ENCODE results near the gene THADA. TPM values are rescaled to one million over a fixed set of nuclear protein-coding genes. Genes with fewer than 3 reads are reported as not detected.

Gene THADA
- total RNA-seq, 1 donor from 2014 or later = 33.8 TPM

GRCh38 chr2:43209204-43209717 is 386.6 kb downstream of the THADA start:
- Mint-ChIP-seq H3K4me1 (peaks cover 8% of the 10 kb centered on the region), H3K9me3 (no peaks in the 10 kb centered on the region), H3K27me3 (ENCODE audit: low read depth) (no peaks in the 10 kb centered on the region), H3K36me3 (ENCODE audit: low read depth) (no peaks in the 10 kb centered on the region), H3K27ac (ENCODE audit: unreplicated experiment) (no peak overlapping the region), H3K4me3 (no peak overlapping the region)
- no peak for DNase-seq (ENCODE audit: low read depth, low spot score)
- no peak for TF ChIP-seq CTCF (conservative IDR thresholded peaks at IDR 0.05)

GRCh38 chr2:43207553-43208300 is 388.1 kb downstream of the THADA start:
- peak overlapping the region; percentile 9 for H3K27ac Mint-ChIP-seq (ENCODE audit: unreplicated experiment)
- no peaks in the 10 kb centered on the region for H3K27me3 Mint-ChIP-seq (ENCODE audit: low read depth)
- H3K4me3 Mint-ChIP-seq = no peak overlapping the region
- no peaks in the 10 kb centered on the region for H3K9me3 Mint-ChIP-seq
- H3K4me1 Mint-ChIP-seq = peaks cover 8% of the 10 kb centered on the region
- no peak for TF ChIP-seq CTCF (conservative IDR thresholded peaks at IDR 0.05)
- no peaks in the 10 kb centered on the region for H3K36me3 Mint-ChIP-seq (ENCODE audit: low read depth)
- DNase-seq (ENCODE audit: low read depth, low spot score) = no peak

GRCh38 chr2:43206602-43207001 is 389.2 kb downstream of the THADA start:
- H3K27ac Mint-ChIP-seq (ENCODE audit: unreplicated experiment) = no peak overlapping the region
- H3K4me3 Mint-ChIP-seq = no peak overlapping the region

GRCh38 chr2:43203373-43203772 is 392.5 kb downstream of the THADA start:
- Mint-ChIP-seq H3K4me3 (no peak overlapping the region), H3K9me3 (no peaks in the 10 kb centered on the region), H3K27me3 (ENCODE audit: low read depth) (no peaks in the 10 kb centered on the region), H3K36me3 (ENCODE audit: low read depth) (no peaks in the 10 kb centered on the region), H3K27ac (ENCODE audit: unreplicated experiment) (no peak overlapping the region), H3K4me1 (peaks cover 8% of the 10 kb centered on the region)
- TF ChIP-seq CTCF (conservative IDR thresholded peaks at IDR 0.05) = no peak
- no peak for DNase-seq (ENCODE audit: low read depth, low spot score)

More at GRCh38 chr2:43206602-43207001, 389.2 kb downstream of the THADA start:
- H3K36me3 Mint-ChIP-seq (ENCODE audit: low read depth) = no peaks in the 10 kb centered on the region
- no peak for DNase-seq (ENCODE audit: low read depth, low spot score)
- no peaks in the 10 kb centered on the region for H3K9me3 Mint-ChIP-seq
- H3K4me1 Mint-ChIP-seq = peaks cover 8% of the 10 kb centered on the region
- H3K27me3 Mint-ChIP-seq (ENCODE audit: low read depth) = no peaks in the 10 kb centered on the region
- no peak for TF ChIP-seq CTCF (conservative IDR thresholded peaks at IDR 0.05)

GRCh38 chr2:43202289-43202688 is 393.5 kb downstream of the THADA start:
- H3K36me3 Mint-ChIP-seq (ENCODE audit: low read depth) = no peaks in the 10 kb centered on the region
- H3K27ac Mint-ChIP-seq (ENCODE audit: unreplicated experiment) = no peak overlapping the region
- no peak for TF ChIP-seq CTCF (conservative IDR thresholded peaks at IDR 0.05)
- DNase-seq (ENCODE audit: low read depth, low spot score) = no peak
- H3K4me1 Mint-ChIP-seq = peaks cover 7% of the 10 kb centered on the region
- no peak overlapping the region for H3K4me3 Mint-ChIP-seq
- no peaks in the 10 kb centered on the region for H3K27me3 Mint-ChIP-seq (ENCODE audit: low read depth)
- H3K9me3 Mint-ChIP-seq = no peaks in the 10 kb centered on the region
